Neural cell (in vitro differentiated cells): Measurements from ENCODE around the gene DUOX1. TPM values are rescaled to one million over a fixed set of nuclear protein-coding genes. Genes with fewer than 3 reads are reported as not detected.

ENCODE experiments used
- H2AFZ ChIP-seq: fragments of 200-600, 300-800 bp; sonication (generic), shearing (Covaris generic); 2 replicates; pipeline ENCODE4 v1.6.0; 2014; ENCODE audit warnings: low read depth, mild to moderate bottlenecking, antibody characterized with exemption, low read length, moderate library complexity
- H3F3A ChIP-seq: fragments of 200-600 bp; shearing (Covaris generic); 2 replicates; pipeline ENCODE4 v1.6.1; 2016; ENCODE audit warnings: mild to moderate bottlenecking, moderate library complexity, mixed read lengths, antibody characterized with exemption, low read length; ENCODE audit not compliant: insufficient read depth, poor library complexity, severe bottlenecking
- H3K27ac ChIP-seq: fragments of 200-600, 300-800 bp; sonication (generic), shearing (Covaris generic); 2 replicates; pipeline ENCODE4 v1.5.1; 2014; ENCODE audit warnings: mild to moderate bottlenecking, low read length, moderate library complexity
- H3K27me3 ChIP-seq: fragments of 300-800, 200-600 bp; sonication (generic), shearing (Covaris generic); 2 replicates; pipeline ENCODE4 v1.6.0; 2014; ENCODE audit warnings: mild to moderate bottlenecking, low read depth, low read length, moderate library complexity; ENCODE audit not compliant: insufficient read depth
- H3K36me3 ChIP-seq: fragments of 300-800, 200-600 bp; sonication (generic), shearing (Covaris generic); 2 replicates; pipeline ENCODE4 v1.5.1; 2014; ENCODE audit warnings: mild to moderate bottlenecking, antibody characterized with exemption, low read length, moderate library complexity; ENCODE audit not compliant: insufficient read depth
- H3K4me2 ChIP-seq: fragments of 300-800, 200-600 bp; sonication (generic), shearing (Covaris generic); 2 replicates; pipeline ENCODE4 v1.6.0; 2014; ENCODE audit warnings: mild to moderate bottlenecking, low read length
- H3K4me3 ChIP-seq: fragments of 300-800, 200-600 bp; sonication (generic), shearing (Covaris generic); 2 replicates; pipeline ENCODE4 v1.5.1; 2014; ENCODE audit warnings: mild to moderate bottlenecking, low read length, moderate library complexity
- H3K79me2 ChIP-seq: fragments of 200-600 bp; shearing (Covaris generic); replicated peaks from 2 replicates; pipeline ENCODE4 v1.6.0; 2014; ENCODE audit warnings: mild to moderate bottlenecking, low read length, moderate library complexity; ENCODE audit not compliant: insufficient read depth
- H3K9ac ChIP-seq: fragments of 300-800, 200-600 bp; sonication (generic), shearing (Covaris generic); 2 replicates; pipeline ENCODE4 v1.6.1; 2016; ENCODE audit warnings: mild to moderate bottlenecking, low read length, mixed read lengths
- H3K9me2 ChIP-seq: fragments of 200-600 bp; shearing (Covaris generic); 2 replicates; pipeline ENCODE4 v1.6.1; 2016; ENCODE audit warnings: mild to moderate bottlenecking, low read length, mixed read lengths; ENCODE audit not compliant: insufficient read depth
- H3K9me3 ChIP-seq: fragments of 200-600, 300-800 bp; sonication (generic), shearing (Covaris generic); 2 replicates; pipeline ENCODE4 v1.6.1; 2016; ENCODE audit warnings: mild to moderate bottlenecking, mixed run types, low read length, moderate library complexity, mixed read lengths
- H4K20me1 ChIP-seq: fragments of 200-600 bp; shearing (Covaris generic); 2 replicates; pipeline ENCODE4 v1.6.1; 2016; ENCODE audit warnings: mild to moderate bottlenecking, mixed run types; ENCODE audit not compliant: insufficient read depth
- CTCF ChIP-seq: fragments of 450-650 bp; IDR thresholded peaks from 2 replicates; pipeline ENCODE4 v1.5.1; 2014; ENCODE audit warnings: antibody characterized with exemption, mild to moderate bottlenecking, moderate library complexity; ENCODE audit not compliant: poor library complexity, severe bottlenecking
- EP300 ChIP-seq: fragments of 450-650 bp; conservative IDR thresholded peaks from 2 replicates; pipeline ENCODE4 v1.6.1; 2014; ENCODE audit warnings: antibody characterized with exemption, mild to moderate bottlenecking, moderate library complexity; ENCODE audit not compliant: poor library complexity, severe bottlenecking
- EZH2 ChIP-seq: fragments of 200-600, 300-800 bp; shearing (Covaris generic), sonication (generic); IDR thresholded peaks from 2 replicates; pipeline ENCODE4 v1.6.1; 2014; ENCODE audit warnings: antibody characterized with exemption, low read length, borderline replicate concordance, mild to moderate bottlenecking; ENCODE audit not compliant: insufficient read depth, poor library complexity, severe bottlenecking
- MXI1 ChIP-seq: fragments of 450-650 bp; conservative IDR thresholded peaks from 2 replicates; pipeline ENCODE4 v1.6.1; 2014; ENCODE audit warnings: antibody characterized with exemption, mild to moderate bottlenecking; ENCODE audit not compliant: poor library complexity, severe bottlenecking
- POLR2AphosphoS5 ChIP-seq: IDR thresholded peaks from 2 replicates; pipeline ENCODE4 v1.6.1; 2012
- RAD21 ChIP-seq: fragments of 450-650 bp; conservative IDR thresholded peaks from 2 replicates; pipeline ENCODE4 v1.6.1; 2014; ENCODE audit warnings: antibody characterized with exemption, mild to moderate bottlenecking, moderate library complexity
- REST ChIP-seq: IDR thresholded peaks from 2 replicates; pipeline ENCODE4 v1.6.1; 2012; ENCODE audit warnings: borderline replicate concordance
- SMC3 ChIP-seq: fragments of 450-650 bp; conservative IDR thresholded peaks from 2 replicates; pipeline ENCODE4 v1.6.1; 2014; ENCODE audit warnings: antibody characterized with exemption, mild to moderate bottlenecking, moderate library complexity; ENCODE audit not compliant: poor library complexity
- TAF1 ChIP-seq: IDR thresholded peaks from 2 replicates; pipeline ENCODE4 v1.6.1; 2012; ENCODE audit warnings: low read depth
- polyA plus RNA-seq: library from polyadenylated mRNA; depleted of rRNA; stranded (reverse); fragments of >200 nt; gene quantifications from 2 replicates; pipeline ENCODE4 v1.2.3, GENCODE V29; 2014

The DUOX1 gene
- polyA plus RNA-seq, 1 donor from 2014 or later, result not detected

GRCh38 chr15:45167631-45168205 is 37.9 kb downstream of the DUOX1 start:
- Histone ChIP-seq H3K9ac (peak overlapping the region; percentile 77), H4K20me1 (no peaks in the 10 kb centered on the region), H3K4me2 (peak overlapping the region; percentile 55), H3K27me3 (no peaks in the 10 kb centered on the region), H3K9me2 (no peaks in the 10 kb centered on the region), H3K79me2 (no peaks in the 10 kb centered on the region), H3F3A (no peaks in the 10 kb centered on the region), H3K9me3 (no peaks in the 10 kb centered on the region), H3K36me3 (no peaks in the 10 kb centered on the region), H3K27ac (peak overlapping the region; percentile 88), H3K4me3 (peak overlapping the region; percentile 64), H2AFZ (no peak overlapping the region)
- TF ChIP-seq RAD21 (no peak), REST (no peak), MXI1 (no peak), EZH2 (no peak), TAF1 (no peak)

DNA sequence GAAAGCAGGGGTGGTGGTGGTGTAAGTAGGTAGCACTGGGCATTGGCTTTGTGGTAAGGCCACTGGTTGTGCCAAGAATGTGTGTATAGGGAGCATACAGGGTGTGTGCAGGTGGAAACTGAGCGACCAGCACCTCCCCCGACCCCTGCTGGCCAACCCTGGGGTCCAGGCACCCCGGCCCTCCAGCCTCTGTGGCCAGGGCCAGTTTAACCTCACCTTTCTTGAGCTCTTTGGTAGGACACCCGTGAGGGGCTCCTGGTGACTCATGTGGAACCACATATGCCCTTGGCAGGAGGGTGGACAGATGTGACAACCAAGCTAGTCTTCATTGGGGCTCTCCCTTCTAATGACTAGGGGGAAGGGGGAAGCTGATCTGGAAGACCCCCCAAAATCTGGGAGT is 38.5 kb downstream of the DUOX1 start:
- no peaks in the 10 kb centered on the region for H3K36me3 ChIP-seq
- H3K79me2 ChIP-seq, result no peaks in the 10 kb centered on the region
- no peaks in the 10 kb centered on the region for H3K9me3 ChIP-seq
- H3K9ac ChIP-seq, result no peak overlapping the region
- no peak overlapping the region for H2AFZ ChIP-seq
- TF ChIP-seq RAD21, result no peak
- TF ChIP-seq POLR2AphosphoS5, result no peak
- no peak for TF ChIP-seq CTCF
- TF ChIP-seq TAF1, result no peak
- no peak for TF ChIP-seq EZH2
- no peak for TF ChIP-seq SMC3
- no peak for TF ChIP-seq EP300
- H3K27me3 ChIP-seq, result no peaks in the 10 kb centered on the region
- no peak overlapping the region for H3K27ac ChIP-seq
- no peaks in the 10 kb centered on the region for H3K9me2 ChIP-seq
- H4K20me1 ChIP-seq, result no peaks in the 10 kb centered on the region
- H3K4me2 ChIP-seq, result no peak overlapping the region
- no peak overlapping the region for H3K4me3 ChIP-seq
- no peaks in the 10 kb centered on the region for H3F3A ChIP-seq
